AG10803 (cell line): Measurements from ENCODE around the gene GMDS.

Experiments
- DNase-seq: peaks from one replicate; pipeline ENCODE4 v3.0.0; 2010; ENCODE audit warnings: low read depth
- H3K4me3 ChIP-seq: 2 replicates; pipeline ENCODE4 v1.5.1; 2011; ENCODE audit warnings: mild to moderate bottlenecking, low read length, control low read depth
- TF ChIP-seq, protein P1 (sequence below): conservative IDR thresholded peaks from 2 replicates; pipeline ENCODE4 v1.5.1; 2011; ENCODE audit warnings: mild to moderate bottlenecking, low read length, control low read depth, inconsistent platforms

Gene GMDS

DNA sequence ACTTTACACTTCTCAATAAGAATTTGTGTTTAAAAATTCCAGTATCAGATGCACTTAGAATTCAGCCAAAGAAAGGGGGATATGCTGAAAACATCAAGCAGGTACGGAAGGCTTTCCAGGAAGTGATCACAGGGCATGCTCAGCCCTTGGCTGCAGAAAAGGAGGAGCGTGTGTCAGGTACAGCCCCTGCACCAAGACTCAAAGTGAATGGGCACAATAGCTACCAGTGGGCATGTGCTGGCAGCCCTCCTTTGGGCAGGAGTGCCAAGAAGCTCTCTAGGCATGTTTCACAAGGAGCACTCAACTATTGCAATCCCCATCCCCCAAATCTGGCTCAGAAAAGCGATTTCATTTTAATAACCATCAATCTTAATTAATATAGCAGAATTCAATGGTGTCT is 298.8 kb downstream of the GMDS start:
- no peak for DNase-seq
- H3K4me3 ChIP-seq, result no peak overlapping the region
- TF ChIP-seq, protein P1, sequence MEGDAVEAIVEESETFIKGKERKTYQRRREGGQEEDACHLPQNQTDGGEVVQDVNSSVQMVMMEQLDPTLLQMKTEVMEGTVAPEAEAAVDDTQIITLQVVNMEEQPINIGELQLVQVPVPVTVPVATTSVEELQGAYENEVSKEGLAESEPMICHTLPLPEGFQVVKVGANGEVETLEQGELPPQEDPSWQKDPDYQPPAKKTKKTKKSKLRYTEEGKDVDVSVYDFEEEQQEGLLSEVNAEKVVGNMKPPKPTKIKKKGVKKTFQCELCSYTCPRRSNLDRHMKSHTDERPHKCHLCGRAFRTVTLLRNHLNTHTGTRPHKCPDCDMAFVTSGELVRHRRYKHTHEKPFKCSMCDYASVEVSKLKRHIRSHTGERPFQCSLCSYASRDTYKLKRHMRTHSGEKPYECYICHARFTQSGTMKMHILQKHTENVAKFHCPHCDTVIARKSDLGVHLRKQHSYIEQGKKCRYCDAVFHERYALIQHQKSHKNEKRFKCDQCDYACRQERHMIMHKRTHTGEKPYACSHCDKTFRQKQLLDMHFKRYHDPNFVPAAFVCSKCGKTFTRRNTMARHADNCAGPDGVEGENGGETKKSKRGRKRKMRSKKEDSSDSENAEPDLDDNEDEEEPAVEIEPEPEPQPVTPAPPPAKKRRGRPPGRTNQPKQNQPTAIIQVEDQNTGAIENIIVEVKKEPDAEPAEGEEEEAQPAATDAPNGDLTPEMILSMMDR, result no peak

- TF ChIP-seq, protein P1, result no peak
- no peak overlapping the region for H3K4me3 ChIP-seq
- no peak for DNase-seq
Observed at GRCh38 chr6:1945235-1945832, 300.1 kb downstream of the GMDS start.

DNA sequence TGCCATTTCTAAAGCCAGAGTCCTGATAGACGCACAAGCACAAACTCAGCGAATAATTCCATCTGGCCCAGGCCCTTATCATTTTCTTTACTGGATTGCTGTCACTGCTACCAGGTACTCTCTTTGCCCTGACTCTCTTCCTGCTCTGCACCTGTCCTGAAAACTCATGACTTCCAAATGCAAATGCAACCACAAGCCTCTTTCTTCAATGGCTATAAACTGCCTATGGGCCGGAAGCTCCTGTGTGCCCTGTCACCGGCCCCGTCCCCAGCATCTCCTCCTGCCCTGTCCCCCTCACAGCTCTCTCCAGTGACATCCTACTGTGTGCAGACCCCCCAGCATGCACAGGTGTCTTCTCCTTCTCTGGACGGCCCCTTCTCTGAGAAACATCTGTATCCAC is 302.6 kb downstream of the GMDS start:
- TF ChIP-seq, protein P1, result no peak
- no peak overlapping the region for H3K4me3 ChIP-seq
- DNase-seq, result no peak

GRCh38 chr6:1941534-1941933 is 303.9 kb downstream of the GMDS start:
- no peak overlapping the region for H3K4me3 ChIP-seq
- TF ChIP-seq, protein P1, result no peak
- DNase-seq, result no peak

DNA sequence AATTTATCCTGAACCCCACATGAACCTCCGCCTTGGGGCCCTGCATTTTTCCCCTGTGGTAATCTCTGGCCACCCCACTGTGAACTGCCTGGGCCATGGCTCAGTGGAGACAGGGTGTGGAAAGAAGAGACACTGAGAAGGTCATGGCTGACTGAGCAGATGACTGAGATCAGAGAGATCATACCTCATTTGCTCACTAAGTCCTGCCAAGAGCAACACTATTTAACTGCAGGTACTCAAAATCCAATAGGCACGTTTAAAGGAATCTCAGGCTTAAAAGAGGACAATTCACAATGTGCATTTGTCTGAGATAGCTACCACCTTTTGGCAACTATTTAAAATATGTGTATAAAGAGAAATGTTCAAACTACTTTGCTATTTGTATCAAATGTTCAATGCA is 305.0 kb downstream of the GMDS start:
- TF ChIP-seq, protein P1, result no peak
- no peak for DNase-seq
- no peak overlapping the region for H3K4me3 ChIP-seq

- TF ChIP-seq, protein P1, result no peak
- no peak for DNase-seq
- no peak overlapping the region for H3K4me3 ChIP-seq
Observed at GRCh38 chr6:1933292-1933691, 312.1 kb downstream of the GMDS start.

DNA sequence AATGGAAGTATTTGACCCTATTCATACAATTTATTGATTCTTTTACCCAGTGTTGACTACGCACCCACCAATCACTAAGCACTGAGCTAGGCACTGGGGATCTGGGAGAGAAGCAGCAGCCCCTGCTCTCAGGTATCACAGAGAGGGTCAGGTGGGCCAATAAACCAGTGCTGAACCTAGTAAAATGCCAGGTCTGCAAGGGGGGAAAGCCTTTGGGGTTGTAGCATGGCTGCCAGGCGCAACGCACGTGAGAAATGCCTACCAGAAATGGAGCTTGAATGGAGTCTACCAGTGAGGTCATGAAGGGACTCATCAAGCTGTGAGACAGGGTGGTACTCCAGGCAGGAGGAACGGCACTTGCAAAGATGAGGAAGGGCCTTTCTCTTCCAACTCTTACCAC is 313.6 kb downstream of the GMDS start:
- H3K4me3 ChIP-seq, result no peak overlapping the region
- TF ChIP-seq, protein P1, result no peak
- DNase-seq, result no peak
